CD4-positive, alpha-beta T cell treated with Interleukin-4 for 4 hours (primary cell): ENCODE measurements around the gene ANGPTL7.
"Not testable (repeated sequence)": the region's sequence is repeated elsewhere in the genome, so short reads cannot be mapped to it uniquely, and the experiment has no call there.

Source experiments
- DNase-seq: peaks from one replicate; pipeline ENCODE4 v3.0.0-alpha.2; 2020

Gene ANGPTL7

GRCh38 chr1:11188858-11189451 is at the start of gene ANGPTL7:
ANGPTL7 (plus strand) TSS chr1:11189355; CDS start chr1:11189580, 225 bp downstream.
- no peak for DNase-seq

GRCh38 chr1:11142618-11143391 is 46.4 kb upstream of the ANGPTL7 start:
- no peak for DNase-seq

GRCh38 chr1:11143401-11143800 is 45.8 kb upstream of the ANGPTL7 start:
- no peak for DNase-seq

GRCh38 chr1:11143907-11144306 is 45.2 kb upstream of the ANGPTL7 start:
- no peak for DNase-seq

- DNase-seq: no peak
Measured at GRCh38 chr1:11144570-11145256, 44.4 kb upstream of the ANGPTL7 start.

- DNase-seq: no peak
Measured at GRCh38 chr1:11145741-11146140, 43.4 kb upstream of the ANGPTL7 start.

- no peak for DNase-seq
Measured at GRCh38 chr1:11147197-11147770, 41.9 kb upstream of the ANGPTL7 start.

- no peak for DNase-seq
Measured at GRCh38 chr1:11150326-11150725, 38.8 kb upstream of the ANGPTL7 start.

GRCh38 chr1:11151114-11151513 is 38.0 kb upstream of the ANGPTL7 start:
- no peak for DNase-seq

- no peak for DNase-seq
Measured at GRCh38 chr1:11151826-11152612, 37.1 kb upstream of the ANGPTL7 start.

- no peak for DNase-seq
Measured at GRCh38 chr1:11152755-11153154, 36.4 kb upstream of the ANGPTL7 start.

- DNase-seq: no peak
Measured at GRCh38 chr1:11153184-11153583, 36.0 kb upstream of the ANGPTL7 start.

- DNase-seq: no peak
Measured at GRCh38 chr1:11156441-11156840, 32.7 kb upstream of the ANGPTL7 start.

- DNase-seq: no peak
Measured at GRCh38 chr1:11156963-11157362, 32.2 kb upstream of the ANGPTL7 start.

- no peak for DNase-seq
Measured at GRCh38 chr1:11157394-11157793, 31.8 kb upstream of the ANGPTL7 start.

- DNase-seq: no peak
Measured at GRCh38 chr1:11157867-11158266, 31.3 kb upstream of the ANGPTL7 start.

GRCh38 chr1:11158291-11158690 is 30.9 kb upstream of the ANGPTL7 start:
- no peak for DNase-seq

- no peak for DNase-seq
Measured at GRCh38 chr1:11158720-11159321, 30.3 kb upstream of the ANGPTL7 start.

- not testable (repeated sequence) for DNase-seq
Measured at GRCh38 chr1:11162752-11163151, 26.4 kb upstream of the ANGPTL7 start.

- DNase-seq: not testable (repeated sequence)
Measured at GRCh38 chr1:11166744-11167143, 22.4 kb upstream of the ANGPTL7 start.

GRCh38 chr1:11168731-11169130 is 20.4 kb upstream of the ANGPTL7 start:
- DNase-seq: no peak

- DNase-seq: no peak
Measured at GRCh38 chr1:11169202-11169601, 20.0 kb upstream of the ANGPTL7 start.
